ENCODE data around the gene ZNF57. TPM values are rescaled to one million over a fixed set of nuclear protein-coding genes. Genes with fewer than 3 reads are reported as not detected.

Gene ZNF57
- total and polyA plus RNA-seq, 2 of the 13 experiments (the other 11 are each of a cell fraction or from before 2014, with no cell fraction given) = 6.6 to 17.5 TPM

GRCh38 chr19:2962018-2962670 lies 61.4 kb downstream of the ZNF57 start (continued):
- no peak for TF ChIP-seq FOXJ3 (CRISPR knock-in tag; IDR thresholded peaks at IDR 0.05; ENCODE audit: borderline replicate concordance)
- peak; percentile 76; the same call in 1 of the 2 replicates for TF ChIP-seq ATF3 (CRISPR knock-in tag; IDR thresholded peaks at IDR 0.05)
- TF ChIP-seq ZNF318 (CRISPR knock-in tag; IDR thresholded peaks at IDR 0.05) = no peak
- no peak for TF ChIP-seq SMAD1 (CRISPR knock-in tag; IDR thresholded peaks at IDR 0.05; ENCODE audit: borderline replicate concordance, low read depth)
- no peak for TF ChIP-seq CEBPB (IDR thresholded peaks at IDR 0.05; ENCODE audit: borderline replicate concordance, low read depth, low read length)
- TF ChIP-seq BATF2 (CRISPR knock-in tag; IDR thresholded peaks at IDR 0.05) = no peak
- TF ChIP-seq, protein P1, sequence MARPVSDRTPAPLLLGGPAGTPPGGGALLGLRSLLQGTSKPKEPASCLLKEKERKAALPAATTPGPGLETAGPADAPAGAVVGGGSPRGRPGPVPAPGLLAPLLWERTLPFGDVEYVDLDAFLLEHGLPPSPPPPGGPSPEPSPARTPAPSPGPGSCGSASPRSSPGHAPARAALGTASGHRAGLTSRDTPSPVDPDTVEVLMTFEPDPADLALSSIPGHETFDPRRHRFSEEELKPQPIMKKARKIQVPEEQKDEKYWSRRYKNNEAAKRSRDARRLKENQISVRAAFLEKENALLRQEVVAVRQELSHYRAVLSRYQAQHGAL (CRISPR knock-in tag; IDR thresholded peaks at IDR 0.05; ENCODE audit: not compliant biosample characterization) = no peak
- TF ChIP-seq FIP1L1 (IDR thresholded peaks at IDR 0.05; ENCODE audit: borderline replicate concordance, insufficient read depth, low read depth, low read length) = no peak
- TF ChIP-seq NFIC (IDR thresholded peaks at IDR 0.05; ENCODE audit: low read length) = no peak
- TF ChIP-seq ZNF674 (CRISPR knock-in tag; IDR thresholded peaks at IDR 0.05; ENCODE audit: low read depth) = no peak
- no peak for TF ChIP-seq ZNF431 (CRISPR knock-in tag; IDR thresholded peaks at IDR 0.05; ENCODE audit: borderline replicate concordance, low read depth)
- no peak for TF ChIP-seq THYN1 (CRISPR knock-in tag; IDR thresholded peaks at IDR 0.05; ENCODE audit: borderline replicate concordance, low read depth)
- no peak for TF ChIP-seq ZNF597 (CRISPR knock-in tag; IDR thresholded peaks at IDR 0.05)
- no peak for TF ChIP-seq ERF (CRISPR knock-in tag; IDR thresholded peaks at IDR 0.05)
- no peak for TF ChIP-seq ZNF205 (CRISPR knock-in tag; IDR thresholded peaks at IDR 0.05)
- no peak for TF ChIP-seq RXRB (CRISPR knock-in tag; IDR thresholded peaks at IDR 0.05; ENCODE audit: borderline replicate concordance)
